ENCODE results near the gene ULK2.
"Not testable (repeated sequence)": the region's sequence is repeated elsewhere in the genome, so short reads cannot be mapped to it uniquely, and the experiment has no call there.

ULK2 gene

DNA sequence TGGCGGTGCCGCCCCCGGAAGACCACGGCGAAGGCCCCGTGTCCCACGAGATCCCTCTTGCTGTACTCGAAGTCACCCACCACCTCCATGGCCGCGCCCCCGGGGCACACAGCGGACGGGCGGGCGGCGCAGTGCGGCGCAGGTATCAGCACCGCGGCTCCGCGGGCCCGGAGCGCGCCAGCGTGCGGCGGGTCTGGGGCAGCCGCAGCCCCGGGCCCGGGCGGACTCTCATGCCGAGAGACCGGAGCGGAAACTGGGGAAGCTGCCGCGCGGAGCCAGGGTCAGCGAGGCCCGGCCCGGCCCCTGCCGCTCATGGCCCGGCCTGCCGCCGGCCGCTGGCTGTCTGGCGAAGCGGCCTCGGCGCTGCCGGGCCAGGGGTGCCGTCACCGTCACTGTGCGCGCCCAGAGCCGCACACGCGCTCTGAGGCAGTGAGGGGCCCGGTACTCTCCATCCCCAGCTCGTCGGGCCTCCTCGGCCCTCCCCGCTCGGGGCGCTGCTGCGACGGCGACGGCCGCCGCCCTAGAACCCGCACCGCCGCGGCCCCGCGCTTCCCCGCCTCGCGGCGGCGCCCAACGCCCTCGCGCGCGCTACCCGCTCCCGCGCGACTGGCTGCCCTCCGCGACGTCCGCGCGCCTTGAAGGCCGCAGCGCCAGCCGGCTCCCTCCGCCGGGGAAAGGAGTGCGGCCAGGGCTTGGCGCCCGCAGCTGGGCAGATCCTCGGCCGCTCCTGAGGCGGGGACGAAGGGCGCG, at the start of gene ULK2:
ULK2 (minus strand) TSS at position 608 of the 750 bp plus-strand sequence; CDS start at position 89, 519 bp downstream.
- DNase-seq (ENCODE audit: low read depth) = peak; percentile 12

GRCh38 chr17:19915245-19915978, 47.7 kb upstream of the ULK2 start:
- no peak for DNase-seq (ENCODE audit: low read depth)

DNA sequence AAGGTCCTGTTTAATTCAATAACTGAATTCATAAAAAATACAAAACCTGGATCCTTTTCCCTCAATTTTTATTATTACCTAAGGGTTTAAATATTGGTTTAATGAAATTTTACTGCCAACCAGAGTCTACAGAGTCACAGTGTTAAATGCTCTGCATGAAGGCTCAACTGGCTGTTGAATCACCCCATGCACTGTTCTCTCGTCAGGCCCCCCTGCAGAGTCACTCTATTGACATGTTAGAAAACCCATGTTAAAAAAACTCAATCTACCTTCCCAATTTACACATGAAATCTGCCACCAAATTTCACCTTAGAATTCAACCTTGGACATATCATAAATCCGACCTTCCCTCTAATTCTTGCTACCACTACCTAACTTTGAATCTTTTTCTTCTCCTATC, 43.3 kb upstream of the ULK2 start:
- no peak for DNase-seq (ENCODE audit: low read depth)

GRCh38 chr17:19909139-19909538, 41.4 kb upstream of the ULK2 start:
- DNase-seq (ENCODE audit: low read depth) = no peak

DNA sequence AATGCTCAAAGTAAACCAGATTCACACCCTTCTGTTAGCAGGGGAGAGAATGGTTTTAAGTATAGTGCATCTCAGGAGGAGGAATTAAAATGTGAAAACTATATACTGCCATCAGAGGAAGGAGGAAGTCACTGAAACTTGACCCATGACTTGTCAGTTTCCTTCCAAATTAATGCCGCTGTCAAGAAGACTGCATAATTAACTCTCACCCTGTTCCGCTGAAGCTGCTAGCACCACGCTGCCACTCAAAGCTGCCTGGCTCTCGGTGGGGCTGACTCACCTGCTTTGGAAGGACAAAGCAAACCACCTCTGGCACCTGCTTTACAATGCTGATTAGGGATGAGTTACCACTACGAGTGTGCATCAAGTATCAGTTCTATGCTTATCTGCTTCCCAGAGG, 37.8 kb upstream of the ULK2 start:
- DNase-seq (ENCODE audit: low read depth) = no peak

- no peak for DNase-seq (ENCODE audit: low read depth)
These were observed 37.2 kb upstream of the ULK2 start for GRCh38 chr17:19904924-19905323.

GRCh38 chr17:19904412-19904811, 36.7 kb upstream of the ULK2 start:
- DNase-seq (ENCODE audit: low read depth) = no peak

- no peak for DNase-seq (ENCODE audit: low read depth)
These were observed 33.1 kb upstream of the ULK2 start for GRCh38 chr17:19900809-19901208.

- no peak for DNase-seq (ENCODE audit: low read depth)
These were observed 30.2 kb upstream of the ULK2 start for GRCh38 chr17:19897903-19898302.

DNA sequence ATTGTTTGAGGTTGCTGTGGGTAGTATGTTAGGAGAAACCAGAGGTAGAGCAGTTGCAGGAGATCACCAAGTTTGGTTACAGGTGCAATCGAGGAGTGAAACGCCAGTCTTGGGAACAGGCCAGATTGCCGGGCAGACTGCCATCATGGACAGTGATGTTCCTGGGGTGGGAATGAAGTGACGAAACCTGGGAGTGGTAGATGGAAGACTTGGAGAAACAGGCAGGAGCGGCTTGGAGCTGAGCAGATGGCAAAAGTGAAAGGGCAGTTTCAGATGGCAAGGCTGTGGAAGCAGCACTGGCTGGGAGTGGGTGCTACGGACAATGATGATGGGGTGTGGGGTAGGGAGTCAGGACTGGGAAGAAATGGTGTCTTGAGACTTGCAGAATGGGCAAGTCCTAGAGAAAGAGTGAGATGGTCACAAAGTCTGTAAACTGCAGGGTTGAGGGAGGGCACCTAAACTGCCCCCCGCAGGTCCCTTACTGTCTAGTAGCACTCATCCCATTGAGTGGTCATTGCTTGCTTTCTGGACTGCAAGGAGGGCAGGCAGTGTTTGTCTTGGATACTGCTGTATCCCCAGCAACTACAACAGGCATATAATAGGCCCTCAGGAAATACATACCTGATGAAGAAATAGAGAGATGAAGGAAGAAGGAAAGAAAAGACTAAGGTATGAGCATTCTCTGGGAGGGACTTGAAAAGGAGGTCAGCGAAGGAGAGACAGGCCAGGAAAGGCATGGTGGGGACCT, 29.5 kb upstream of the ULK2 start:
- no peak for DNase-seq (ENCODE audit: low read depth)

GRCh38 chr17:19896679-19897078, 28.9 kb upstream of the ULK2 start:
- no peak for DNase-seq (ENCODE audit: low read depth)

DNA sequence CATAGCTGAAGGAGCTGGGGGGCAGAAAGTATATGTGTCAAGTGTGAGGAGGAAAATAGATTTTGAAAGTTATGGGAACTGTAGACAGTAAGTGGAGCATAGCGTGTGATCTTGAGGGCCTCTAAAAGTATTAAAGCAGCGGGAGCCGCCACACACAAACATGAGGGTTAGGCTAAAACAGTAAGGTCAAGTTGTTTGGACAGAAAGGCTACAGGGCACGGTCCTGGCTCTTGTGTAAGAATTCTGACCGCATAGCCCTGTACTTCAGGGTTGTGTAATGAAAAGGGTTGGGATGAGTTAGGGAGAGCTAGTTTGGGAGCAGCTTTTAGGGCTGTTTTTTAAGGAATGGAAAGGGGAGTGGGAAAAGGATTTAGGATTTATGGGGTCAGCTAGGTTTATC, 22.8 kb upstream of the ULK2 start:
- not testable (repeated sequence) for DNase-seq (ENCODE audit: low read depth)

DNA sequence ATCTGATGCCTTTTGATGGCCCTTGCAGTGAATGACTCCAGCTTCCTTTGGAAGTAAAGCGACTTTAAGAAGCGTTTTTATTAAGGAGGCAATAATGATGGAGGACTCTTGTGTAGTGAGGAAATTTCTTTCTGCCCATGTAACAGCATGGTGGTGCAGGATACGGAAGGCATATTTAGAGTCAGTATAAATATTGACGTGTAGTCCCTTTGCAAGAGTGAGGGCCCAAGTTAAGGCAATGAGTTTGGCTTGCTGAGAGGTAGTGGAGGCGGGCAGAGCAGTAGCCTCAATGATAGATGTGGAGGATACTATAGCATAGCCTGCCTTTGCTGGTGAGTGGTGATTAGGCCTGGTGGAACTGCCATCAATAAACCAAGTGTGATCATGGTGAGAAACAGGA, 22.3 kb upstream of the ULK2 start:
- not testable (repeated sequence) for DNase-seq (ENCODE audit: low read depth)

GRCh38 chr17:19886116-19886515, 18.4 kb upstream of the ULK2 start:
- no peak for DNase-seq (ENCODE audit: low read depth)

DNA sequence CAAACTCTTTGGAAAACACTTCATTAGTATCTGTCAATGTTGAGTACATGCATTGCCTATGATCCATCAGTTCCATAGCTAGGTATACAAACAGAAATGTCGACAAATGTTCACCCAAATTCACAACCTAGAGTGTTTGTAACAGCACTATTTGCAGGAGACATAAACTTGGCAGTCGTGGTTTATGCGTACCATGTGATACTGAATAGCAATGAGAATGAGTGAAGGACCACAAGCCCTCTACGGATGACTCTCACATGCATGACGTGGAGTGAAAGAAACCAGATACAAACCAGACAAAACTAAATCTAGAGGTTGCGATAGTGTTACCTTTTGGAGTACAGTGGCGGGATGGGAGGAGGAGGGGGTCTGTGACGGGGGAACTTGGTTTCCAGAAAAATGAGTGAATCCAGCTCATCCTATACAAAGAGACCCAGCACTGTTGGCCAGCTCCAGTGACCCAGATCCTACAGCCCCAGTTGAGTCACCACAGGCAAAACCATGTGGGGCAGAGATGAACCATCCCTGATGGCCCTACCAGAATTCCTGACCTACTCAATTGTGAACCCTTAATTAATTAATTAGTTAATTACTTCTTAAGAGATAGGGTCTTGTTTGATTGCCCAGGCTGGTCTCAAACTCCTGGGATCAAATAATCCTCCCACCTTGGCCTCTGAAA, 15.9 kb upstream of the ULK2 start:
- no peak for DNase-seq (ENCODE audit: low read depth)

- DNase-seq (ENCODE audit: low read depth) = no peak
These were observed 12.7 kb upstream of the ULK2 start for GRCh38 chr17:19880393-19880792.

- no peak for DNase-seq (ENCODE audit: low read depth)
These were observed 9.7 kb upstream of the ULK2 start for GRCh38 chr17:19877364-19877945.

DNA sequence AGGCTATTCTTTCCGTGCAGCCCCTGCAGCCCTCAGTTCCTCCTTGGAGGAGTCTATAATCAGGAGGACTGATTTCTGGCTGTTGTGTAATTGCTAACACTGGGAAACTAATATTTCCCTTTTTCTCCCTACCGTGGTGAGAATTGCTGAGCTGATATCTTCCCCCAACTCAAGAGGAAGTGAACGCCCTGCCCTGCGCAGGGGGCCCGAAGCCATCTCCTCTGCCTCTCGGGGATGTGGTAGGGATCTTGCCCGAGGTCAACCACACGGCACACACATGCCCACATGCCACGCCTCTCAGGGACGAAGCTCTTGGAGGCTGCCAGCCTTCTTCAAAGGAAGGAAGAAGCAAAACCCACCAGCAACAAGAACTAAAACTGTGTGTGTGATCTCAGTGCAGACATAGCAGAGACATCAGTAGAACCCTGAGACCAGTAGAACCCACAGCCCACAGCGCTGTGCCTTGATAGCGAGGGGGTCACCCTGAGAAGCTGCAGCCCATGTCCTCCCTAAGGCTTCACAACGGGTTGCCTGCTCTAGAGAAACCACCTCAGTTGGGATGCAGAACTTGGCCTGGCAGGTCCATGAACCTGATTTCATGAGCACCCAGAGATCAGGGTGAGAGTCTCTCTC, 8.9 kb upstream of the ULK2 start:
- peak; percentile 8 for DNase-seq (ENCODE audit: low read depth)

DNA sequence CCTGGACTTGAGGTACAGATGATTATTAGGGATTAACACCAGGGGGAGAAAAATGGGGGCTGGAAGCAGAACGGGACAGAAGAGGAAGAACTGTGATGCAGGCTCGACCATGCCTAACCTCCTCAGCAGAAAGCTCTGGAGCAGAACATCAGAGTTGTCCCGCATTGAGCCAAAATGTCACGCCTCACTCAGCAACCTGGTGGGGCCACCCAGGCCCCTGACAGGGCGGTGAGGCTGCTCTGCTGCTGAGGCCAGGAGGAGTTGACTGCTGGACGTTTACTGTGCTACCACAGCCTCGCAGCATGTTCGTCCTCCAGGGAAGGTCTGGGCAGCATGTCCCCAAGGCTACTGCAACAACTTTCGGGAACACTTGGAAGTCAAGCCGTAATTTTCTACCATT, 6.5 kb upstream of the ULK2 start:
- DNase-seq (ENCODE audit: low read depth) = no peak

DNA sequence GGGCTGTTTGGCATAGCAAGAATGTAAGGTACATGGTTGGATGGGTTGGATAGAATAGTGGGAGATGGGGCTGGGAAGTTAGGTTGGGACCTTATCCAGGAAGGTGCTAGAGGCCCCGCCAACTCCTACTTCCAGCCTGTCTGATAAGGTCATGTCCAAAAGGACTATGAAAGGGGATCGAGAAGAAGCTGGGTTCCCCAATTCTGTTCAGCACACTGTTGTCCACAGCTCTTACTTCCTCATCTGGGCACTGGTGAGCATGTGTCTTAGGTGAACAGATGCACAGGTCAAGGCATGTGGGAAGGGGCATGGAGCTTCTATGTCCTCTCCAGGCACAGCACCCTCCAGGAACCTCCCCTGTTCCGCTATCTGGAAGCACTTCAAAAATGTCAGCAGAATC, 5.6 kb upstream of the ULK2 start:
- no peak for DNase-seq (ENCODE audit: low read depth)

DNA sequence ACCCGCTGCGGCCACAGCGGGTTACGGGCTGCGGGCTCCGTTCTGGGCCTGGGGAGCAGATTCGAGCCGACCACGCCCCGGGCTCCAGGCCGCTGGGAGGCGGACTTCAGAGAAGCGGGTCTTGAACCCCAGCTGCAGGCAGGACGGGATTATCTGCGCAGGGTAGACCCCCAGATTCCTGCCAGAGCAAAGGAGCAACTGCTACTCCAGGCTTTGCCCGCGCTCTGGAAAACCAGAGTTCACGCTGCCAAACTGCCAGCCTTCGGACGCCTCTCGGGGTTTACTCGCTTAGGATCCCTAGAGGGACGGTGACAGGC, 301 bp upstream of the ULK2 start:
- no peak for DNase-seq (ENCODE audit: low read depth)

DNA sequence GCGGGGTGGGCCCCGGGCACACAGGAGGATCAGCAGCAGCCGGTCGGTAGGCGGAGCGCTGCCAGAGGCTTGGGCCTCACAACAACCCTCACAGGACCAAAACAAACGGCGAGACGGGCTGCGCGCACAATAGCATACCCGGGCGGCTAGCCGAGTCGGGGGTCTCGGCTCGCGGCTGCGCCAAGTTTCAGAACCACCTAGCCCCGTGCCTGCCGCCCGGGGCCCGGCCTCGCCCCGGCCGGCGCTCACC, 732 bp downstream of the ULK2 start:
- peak; percentile 12 for DNase-seq (ENCODE audit: low read depth)
